Psoas muscle (tissue), 8 donors: Measurements from ENCODE around the gene PRKACB. TPM values are rescaled to one million over a fixed set of nuclear protein-coding genes. Genes with fewer than 3 reads are reported as not detected.

ENCODE experiments used
- ATAC-seq, 4 donors: fragments of 200-7000 bp; cut with Tn5 transposase; one replicate each; pipeline ENCODE4 v1.9.1; 2020; ENCODE audit warnings: moderate library complexity in 3 of 4, mild to moderate bottlenecking in 2 of 4
- DNase-seq, 2 donors: peaks; one replicate each; pipeline ENCODE4 v3.0.0-alpha.2; 2020
- H3K27ac ChIP-seq: fragments of 200-600 bp; one replicate; pipeline ENCODE4 v1.8.0; 2022
- H3K27me3 ChIP-seq, 3 donors: fragments of 200-600 bp in 1 of 3; one replicate each; pipeline versions ENCODE4 v1.6.1 to v1.8.0; 2013 to 2022; ENCODE audit warnings: low read length in 2 of 3, mild to moderate bottlenecking in 2 of 3, moderate library complexity in 1 of 3; ENCODE audit not compliant: insufficient read depth in 3 of 3
- H3K36me3 ChIP-seq, 2 donors: fragments of 200-600 bp in 1 of 2; one replicate each; pipeline versions ENCODE4 v1.6.1 to v1.8.0; 2013 to 2022; ENCODE audit warnings: low read depth in 1 of 2, mild to moderate bottlenecking in 1 of 2, moderate library complexity in 1 of 2; ENCODE audit not compliant: insufficient read depth in 1 of 2
- H3K4me1 ChIP-seq: fragments of 200-600 bp; one replicate; pipeline ENCODE4 v1.8.0; 2022
- H3K4me3 ChIP-seq: fragments of 200-600 bp; one replicate; pipeline ENCODE4 v1.8.0; 2022; ENCODE audit warnings: mild to moderate bottlenecking
- H3K9me3 ChIP-seq: fragments of 200-600 bp; one replicate; pipeline ENCODE4 v1.8.0; 2022
- WGBS, 3 donors: extraction: QIAGEN DNeasy Blood & Tissue Kit; methylation state at CpG; one replicate each; pipeline versions ENCODE4 v1.1.6 to v1.1.7; 2013; 5-methylcytosine and 5-hydroxymethylcytosine counted together
- intact Hi-C, 2 donors: fragments of 100-400 bp; cut with DNase I; formaldehyde crosslinking; loops; one replicate each; pipeline versions ENCODE4 v1.11.0 to v1.14.2; 2022
- polyA plus RNA-seq, 3 donors: library from polyadenylated mRNA; stranded (reverse); fragments of 200-250 nt; gene quantifications; one replicate each; pipeline ENCODE4 v1.2.3, GENCODE V29; 2013
- total RNA-seq, 4 donors: library from RNA; stranded (reverse); fragmentation: NEBNext Ultra II Directional in 2 of 4; extraction: Animal tissue kit (Norgen Biotek cat#: 25700) in 2 of 4; gene quantifications; one replicate each; pipeline versions ENCODE4 v1.2.1 to v1.2.4, GENCODE V29; 2021 to 2023
- TF ChIP-seq, protein P1 (sequence below): fragments of 200-600 bp; IDR thresholded peaks from one replicate; pipeline ENCODE4 v1.8.0; 2022; ENCODE audit warnings: antibody characterized with exemption
- donor health status: healthy with polysubstance abuse.
- donor health status: DM: no; HTN: no; CAD: no; lungs with moderate emphysema.
- donor health status: Bipolar disorder and iron deficiency.
- donor health status: healthy.
- donor health status: DM: yes; HTN: yes; CAD: no.
- donor health status: DM: no; HTN: no; CAD: no.
- donor health status: DM: no; HTN: no; CAD: no.
- donor health status: DM: yes; HTN: yes; CAD: no.

PRKACB gene
- total and polyA plus RNA-seq, 7 donors = 2.6 to 24.5 (median 4.9) TPM

GRCh38 chr1:84148758-84149157 lies 4.7 kb downstream of the PRKACB start:
- DNase-seq = no peak
- Histone ChIP-seq H3K27me3 (no peaks in the 10 kb centered on the region), H3K27ac (no peak overlapping the region), H3K36me3 (no peaks in the 10 kb centered on the region), H3K9me3 (no peaks in the 10 kb centered on the region), H3K4me3 (no peak overlapping the region), H3K4me1 (no peaks in the 10 kb centered on the region)
- no peak for ATAC-seq
- TF ChIP-seq, protein P1, sequence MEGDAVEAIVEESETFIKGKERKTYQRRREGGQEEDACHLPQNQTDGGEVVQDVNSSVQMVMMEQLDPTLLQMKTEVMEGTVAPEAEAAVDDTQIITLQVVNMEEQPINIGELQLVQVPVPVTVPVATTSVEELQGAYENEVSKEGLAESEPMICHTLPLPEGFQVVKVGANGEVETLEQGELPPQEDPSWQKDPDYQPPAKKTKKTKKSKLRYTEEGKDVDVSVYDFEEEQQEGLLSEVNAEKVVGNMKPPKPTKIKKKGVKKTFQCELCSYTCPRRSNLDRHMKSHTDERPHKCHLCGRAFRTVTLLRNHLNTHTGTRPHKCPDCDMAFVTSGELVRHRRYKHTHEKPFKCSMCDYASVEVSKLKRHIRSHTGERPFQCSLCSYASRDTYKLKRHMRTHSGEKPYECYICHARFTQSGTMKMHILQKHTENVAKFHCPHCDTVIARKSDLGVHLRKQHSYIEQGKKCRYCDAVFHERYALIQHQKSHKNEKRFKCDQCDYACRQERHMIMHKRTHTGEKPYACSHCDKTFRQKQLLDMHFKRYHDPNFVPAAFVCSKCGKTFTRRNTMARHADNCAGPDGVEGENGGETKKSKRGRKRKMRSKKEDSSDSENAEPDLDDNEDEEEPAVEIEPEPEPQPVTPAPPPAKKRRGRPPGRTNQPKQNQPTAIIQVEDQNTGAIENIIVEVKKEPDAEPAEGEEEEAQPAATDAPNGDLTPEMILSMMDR = no peak
- intact Hi-C loops = loop anchor here in 1 of 2 donors (10.0 kb wide), 1 partner anchor 476 kb away; no protein-coding TSS in a partner anchor
- 84 to 93% (median 86%) methylated on average over 1 of the region's 1 CpG for WGBS, 3 donors

DNA sequence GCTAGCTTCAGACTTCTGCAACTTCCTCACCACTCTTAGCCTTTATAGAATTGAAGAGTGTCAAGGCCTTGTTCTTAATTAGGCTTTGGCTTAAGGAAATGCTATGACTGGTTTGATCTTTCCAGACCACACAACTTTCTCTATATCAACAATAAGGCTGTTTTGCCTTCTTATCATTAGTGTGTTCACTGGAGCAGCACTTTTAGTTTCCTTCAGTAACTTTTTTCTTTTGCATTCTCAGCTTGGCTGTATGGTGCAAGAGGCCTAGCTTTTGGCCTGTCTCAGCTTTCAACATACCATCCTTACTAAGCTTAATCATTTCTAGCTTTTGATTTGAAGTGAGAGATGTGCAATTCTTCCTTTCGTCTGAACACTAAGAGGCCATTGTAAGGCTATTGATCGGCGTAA lies 8.6 kb downstream of the PRKACB start:
- Histone ChIP-seq H3K27ac (no peak overlapping the region), H3K4me3 (no peak overlapping the region), H3K27me3 (no peaks in the 10 kb centered on the region), H3K9me3 (no peaks in the 10 kb centered on the region), H3K36me3 (no peaks in the 10 kb centered on the region), H3K4me1 (no peaks in the 10 kb centered on the region)
- no peak for ATAC-seq
- intact Hi-C loops = no loop called here
- TF ChIP-seq, protein P1 = no peak
- DNase-seq = no peak
- WGBS, 3 donors = 94 to 100% (median 100%) methylated on average over 3 of the region's 3 CpGs

- intact Hi-C loops = no loop called here
- TF ChIP-seq, protein P1 = no peak
- DNase-seq (no peak), ATAC-seq (no peak)
- Histone ChIP-seq H3K4me3 (no peak overlapping the region), H3K27ac (no peak overlapping the region), H3K4me1 (no peaks in the 10 kb centered on the region), H3K27me3 (no peaks in the 10 kb centered on the region), H3K36me3 (no peaks in the 10 kb centered on the region), H3K9me3 (no peaks in the 10 kb centered on the region)
- WGBS, 3 donors = 93 to 96% (median 93%) methylated on average over 3 of the region's 3 CpGs
These were observed 11.4 kb downstream of the PRKACB start for GRCh38 chr1:84155517-84155916.

DNA sequence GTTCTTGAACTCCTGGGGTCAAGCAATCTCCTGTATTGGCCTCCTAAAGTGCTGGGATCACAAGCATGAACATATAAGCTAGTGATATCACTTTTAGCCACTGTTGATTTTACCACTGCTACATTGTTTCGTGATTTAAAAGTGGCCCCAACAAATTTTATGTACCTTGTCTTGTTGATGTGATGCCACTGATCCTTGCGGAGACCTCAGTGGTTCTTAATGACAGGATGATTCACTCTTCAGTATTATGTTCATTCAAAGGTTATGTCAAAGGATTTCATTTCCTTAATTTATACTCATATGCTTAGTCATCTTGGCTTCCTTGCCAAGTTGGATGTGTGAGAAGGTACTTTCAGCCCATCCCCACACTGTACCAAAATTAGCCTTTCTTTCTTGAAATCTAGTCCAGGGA lies 12.1 kb downstream of the PRKACB start:
- TF ChIP-seq, protein P1 = no peak
- no peak overlapping the region for H3K27ac ChIP-seq
- no peaks in the 10 kb centered on the region for H3K36me3 ChIP-seq
- no peaks in the 10 kb centered on the region for H3K4me1 ChIP-seq
- no peak overlapping the region for H3K4me3 ChIP-seq
- DNase-seq (no peak), ATAC-seq (no peak)
- no peaks in the 10 kb centered on the region for H3K9me3 ChIP-seq
- WGBS, 3 donors = 52 to 65% (median 54%) methylated on average over 2 of the region's 2 CpGs
- no peaks in the 10 kb centered on the region for H3K27me3 ChIP-seq
- intact Hi-C loops = no loop called here

DNA sequence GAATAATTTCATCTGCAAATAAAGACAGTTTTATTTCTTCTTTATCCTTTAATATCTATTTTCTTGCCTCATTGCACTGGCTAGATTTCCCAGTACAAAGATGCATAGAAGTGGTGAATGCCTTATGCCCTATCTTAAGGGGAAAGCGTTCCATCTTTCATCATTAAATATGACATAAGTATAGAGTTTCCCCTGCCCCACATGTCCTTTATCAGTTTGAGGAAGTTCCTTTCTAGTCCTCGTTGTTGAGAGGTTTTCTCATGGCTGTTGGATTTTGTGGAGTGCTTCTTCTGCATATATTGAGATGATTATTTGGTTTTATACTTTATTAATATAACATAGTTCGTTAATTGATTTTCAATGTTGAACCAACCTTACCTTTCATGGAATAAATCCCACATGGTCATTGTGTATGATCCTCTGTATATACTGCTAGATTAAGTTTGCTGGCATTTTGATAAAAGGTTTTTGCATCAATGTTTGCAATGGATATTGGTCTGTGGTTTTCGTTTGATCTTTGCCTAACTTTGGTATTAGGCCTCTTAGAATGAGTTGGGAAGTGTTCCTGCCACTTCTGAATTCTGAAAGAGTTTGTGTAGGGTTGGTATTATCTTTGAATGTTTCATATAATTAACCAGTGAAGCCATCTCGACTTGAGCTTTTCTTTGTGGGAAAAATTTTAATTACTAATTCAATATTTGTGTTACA lies 15.6 kb downstream of the PRKACB start:
- intact Hi-C loops = no loop called here
- ATAC-seq = no peak
- Histone ChIP-seq H3K36me3 (no peaks in the 10 kb centered on the region), H3K4me3 (no peak overlapping the region), H3K9me3 (no peaks in the 10 kb centered on the region), H3K27me3 (no peaks in the 10 kb centered on the region), H3K4me1 (no peaks in the 10 kb centered on the region), H3K27ac (no peak overlapping the region)
- 86 to 91% (median 87%) methylated on average over 5 of the region's 5 CpGs for WGBS, 3 donors
- TF ChIP-seq, protein P1 = no peak
- no peak for DNase-seq
